GM03348 (cell line): ENCODE results near the gene SLC34A3.
"Not testable (repeated sequence)": the region's sequence is repeated elsewhere in the genome, so short reads cannot be mapped to it uniquely, and the experiment has no call there.

Source experiments
- DNase-seq: peaks from one replicate; pipeline ENCODE4 v3.0.0; 2012; ENCODE audit warnings: low spot score

SLC34A3 gene

GRCh38 chr9:137241490-137242268 lies 11.0 kb downstream of the SLC34A3 start:
- peak; percentile 90 for DNase-seq

- no peak for DNase-seq
Observed at GRCh38 chr9:137242269-137243203, 11.8 kb downstream of the SLC34A3 start.

GRCh38 chr9:137243266-137243625 lies 12.5 kb downstream of the SLC34A3 start:
- not testable (repeated sequence) for DNase-seq

- no peak for DNase-seq
Observed at GRCh38 chr9:137243626-137244485, 13.2 kb downstream of the SLC34A3 start.

- no peak for DNase-seq
Observed at GRCh38 chr9:137244486-137245449, 14.1 kb downstream of the SLC34A3 start.

GRCh38 chr9:137245450-137246421 lies 15.0 kb downstream of the SLC34A3 start:
- DNase-seq, result no peak

- no peak for DNase-seq
Observed at GRCh38 chr9:137247135-137247915, 16.6 kb downstream of the SLC34A3 start.

GRCh38 chr9:137247916-137248175 lies 17.1 kb downstream of the SLC34A3 start:
- DNase-seq, result no peak

- no peak for DNase-seq
Observed at GRCh38 chr9:137250329-137251193, 19.9 kb downstream of the SLC34A3 start.

GRCh38 chr9:137251194-137251461 lies 20.4 kb downstream of the SLC34A3 start, which contains the start of gene STPG3:
Gene STPG3, plus strand, starts transcription at chr9:137251286. Its CDS starts 1 bp downstream, at chr9:137251287.
- no peak for DNase-seq

GRCh38 chr9:137251490-137252268 lies 21.0 kb downstream of the SLC34A3 start:
- DNase-seq, result no peak

- DNase-seq, result no peak
Observed at GRCh38 chr9:137252555-137253506, 22.1 kb downstream of the SLC34A3 start.

GRCh38 chr9:137253717-137254623 lies 23.3 kb downstream of the SLC34A3 start:
- DNase-seq, result no peak

GRCh38 chr9:137254624-137255447 lies 24.1 kb downstream of the SLC34A3 start, which contains the start of gene NELFB:
Gene NELFB, plus strand, starts transcription at chr9:137255327.
- peak; percentile 100 for DNase-seq
